Testis (tissue), 2 donors: ENCODE measurements around the gene NFIA.

ENCODE experiments used
- CTCF ChIP-seq, 3 experiments: fragments of 450-650 bp in 2 of 3; fragments of 200-600 bp in 1 of 3; sonication (generic) in 1 of 3; IDR thresholded peaks; one replicate each; pipeline ENCODE4 v1.5.1; 2016 to 2019; ENCODE audit warnings: antibody characterized with exemption in 3 of 3, mild to moderate bottlenecking in 2 of 3, moderate library complexity in 1 of 3
- POLR2A ChIP-seq: fragments of 450-650 bp; IDR thresholded peaks from one replicate; pipeline ENCODE4 v1.6.1; 2017; ENCODE audit warnings: antibody characterized with exemption, mild to moderate bottlenecking, moderate library complexity

- TF ChIP-seq CTCF (IDR thresholded peaks at IDR 0.05) (no peak), POLR2A (no peak)
Measured at GRCh38 chr1:61486783-61487536, 404.6 kb downstream of the NFIA start.
